ENCODE data around the gene SLC44A4.
"Not testable (repeated sequence)": the region's sequence is repeated elsewhere in the genome, so short reads cannot be mapped to it uniquely, and the experiment has no call there.

Gene SLC44A4

GRCh38 chr6:31878726-31879125, at the start of gene SLC44A4:
TSS of gene SLC44A4 (minus strand) at chr6:31878997. CDS start at chr6:31878980, 17 bp downstream.
- Histone ChIP-seq H3K27ac (peak within 1 kb of the TSS in 2 of 21 experiments; percentile 15 to 24), H3K4me3 (no peak within 1 kb of the TSS)

GRCh38 chr6:31928672-31928939, 49.8 kb upstream of the SLC44A4 start:
- Histone ChIP-seq H3K4me3 (peak overlapping the region in 1 of 7 experiments; percentile 11), H3K27ac (no peak overlapping the region)

- H3K27ac ChIP-seq = peak overlapping the region in 11 of 21 experiments; percentile 8 to 76 (median 43)
- peak overlapping the region in 3 of 7 experiments; percentile 6 to 34 (median 11) for H3K4me3 ChIP-seq
These were observed 49.3 kb upstream of the SLC44A4 start for GRCh38 chr6:31927863-31928671.

GRCh38 chr6:31927242-31927862, 48.6 kb upstream of the SLC44A4 start, which contains the start of gene C2:
TSS of gene C2 (plus strand) at chr6:31927717. CDS start at chr6:31927753, 36 bp downstream.
- Histone ChIP-seq H3K27ac (peak within 1 kb of the TSS in 12 of 21 experiments; percentile 8 to 76 (median 39)), H3K4me3 (peak within 1 kb of the TSS in 3 of 7 experiments; percentile 6 to 34 (median 11))

- Histone ChIP-seq H3K27ac (no peak overlapping the region), H3K4me3 (no peak overlapping the region)
These were observed 44.1 kb upstream of the SLC44A4 start for GRCh38 chr6:31922942-31923341.

GRCh38 chr6:31920811-31921210, 42.0 kb upstream of the SLC44A4 start:
- H3K4me3 ChIP-seq = no peak overlapping the region
- H3K27ac ChIP-seq = no peak overlapping the region

GRCh38 chr6:31919624-31920303, 41.0 kb upstream of the SLC44A4 start:
- H3K27ac ChIP-seq = no peak overlapping the region
- H3K4me3 ChIP-seq = no peak overlapping the region

- Histone ChIP-seq H3K27ac (no peak overlapping the region), H3K4me3 (no peak overlapping the region)
These were observed 39.4 kb upstream of the SLC44A4 start for GRCh38 chr6:31918069-31918720.

- Histone ChIP-seq H3K27ac (no peak overlapping the region), H3K4me3 (no peak overlapping the region)
These were observed 37.0 kb upstream of the SLC44A4 start for GRCh38 chr6:31915756-31916155.

- H3K27ac ChIP-seq = no peak overlapping the region
- no peak overlapping the region for H3K4me3 ChIP-seq
These were observed 36.6 kb upstream of the SLC44A4 start for GRCh38 chr6:31915351-31915750.

GRCh38 chr6:31911826-31912585, 33.2 kb upstream of the SLC44A4 start:
- no peak overlapping the region for H3K4me3 ChIP-seq
- H3K27ac ChIP-seq = peak overlapping the region in 1 of 21 experiments; percentile 44

- not testable (repeated sequence) for H3K4me3 ChIP-seq, H3K27ac ChIP-seq
These were observed 30.5 kb upstream of the SLC44A4 start for GRCh38 chr6:31909298-31909697.

- no peak overlapping the region for H3K27ac ChIP-seq
- no peak overlapping the region for H3K4me3 ChIP-seq
These were observed 30.0 kb upstream of the SLC44A4 start for GRCh38 chr6:31908791-31909190.

- H3K27ac ChIP-seq, H3K4me3 ChIP-seq: not testable (repeated sequence)
These were observed 29.5 kb upstream of the SLC44A4 start for GRCh38 chr6:31908255-31908654.

- Histone ChIP-seq H3K4me3 (no peak overlapping the region), H3K27ac (no peak overlapping the region)
These were observed 28.5 kb upstream of the SLC44A4 start for GRCh38 chr6:31907158-31907813.

GRCh38 chr6:31906727-31907126, 27.9 kb upstream of the SLC44A4 start:
- H3K4me3 ChIP-seq, H3K27ac ChIP-seq: not testable (repeated sequence)

GRCh38 chr6:31906122-31906521, 27.3 kb upstream of the SLC44A4 start:
- Histone ChIP-seq H3K4me3 (no peak overlapping the region), H3K27ac (no peak overlapping the region)

GRCh38 chr6:31905041-31905440, 26.2 kb upstream of the SLC44A4 start:
- no peak overlapping the region for H3K4me3 ChIP-seq
- H3K27ac ChIP-seq = no peak overlapping the region

GRCh38 chr6:31903957-31904356, 25.2 kb upstream of the SLC44A4 start:
- Histone ChIP-seq H3K4me3 (no peak overlapping the region), H3K27ac (no peak overlapping the region)
